Measurements from ENCODE around the gene PLCB4.

DNA sequence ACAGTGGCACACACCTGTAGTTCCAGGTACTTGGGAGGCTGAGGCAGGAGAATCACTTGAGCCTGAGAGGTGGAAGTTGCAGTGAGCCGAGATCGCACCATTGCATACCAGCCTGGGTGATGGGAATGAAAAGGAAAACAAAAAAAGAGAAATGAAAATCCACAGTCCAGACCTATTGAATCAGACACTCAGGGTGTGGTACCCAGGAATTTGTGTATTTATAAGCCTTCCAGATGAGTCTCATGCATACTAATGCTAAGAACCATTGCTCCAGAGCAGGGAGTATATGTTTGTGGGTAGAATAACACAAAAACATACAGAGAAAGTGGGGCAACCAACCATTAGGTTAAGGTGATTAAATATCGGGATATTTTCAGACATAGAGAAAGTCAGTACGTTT lies 36.1 kb upstream of the PLCB4 start:
- no peak for TF ChIP-seq POLR2AphosphoS5 (IDR thresholded peaks at IDR 0.05; ENCODE audit: borderline replicate concordance, low read depth, low read length)
- TF ChIP-seq EZH2 (IDR thresholded peaks at IDR 0.05), result no peak
